ENCODE measurements around the gene GPR25.

GPR25 gene

DNA sequence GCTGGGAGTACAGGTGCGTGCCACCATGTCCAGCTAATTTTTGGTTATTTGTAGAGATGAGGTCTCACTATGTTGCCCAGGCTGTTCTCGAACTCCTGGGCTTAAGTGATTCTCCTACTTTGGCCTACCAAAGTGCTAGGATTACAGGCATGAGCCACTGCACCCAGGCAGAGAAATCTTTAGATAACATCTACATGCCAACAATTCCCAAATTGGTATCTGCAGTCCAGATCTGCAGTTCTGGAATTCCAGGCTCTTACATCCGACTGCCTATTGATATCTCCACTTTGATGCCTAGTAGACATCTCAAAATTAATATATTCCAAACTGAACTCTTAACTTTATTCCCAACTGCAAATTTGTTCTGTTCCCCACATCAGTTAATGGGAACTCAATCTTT lies 45.2 kb downstream of the GPR25 start:
- H3K9me3 ChIP-seq (ENCODE audit: low read length) = no peaks in the 10 kb centered on the region
- TF ChIP-seq, protein P1, sequence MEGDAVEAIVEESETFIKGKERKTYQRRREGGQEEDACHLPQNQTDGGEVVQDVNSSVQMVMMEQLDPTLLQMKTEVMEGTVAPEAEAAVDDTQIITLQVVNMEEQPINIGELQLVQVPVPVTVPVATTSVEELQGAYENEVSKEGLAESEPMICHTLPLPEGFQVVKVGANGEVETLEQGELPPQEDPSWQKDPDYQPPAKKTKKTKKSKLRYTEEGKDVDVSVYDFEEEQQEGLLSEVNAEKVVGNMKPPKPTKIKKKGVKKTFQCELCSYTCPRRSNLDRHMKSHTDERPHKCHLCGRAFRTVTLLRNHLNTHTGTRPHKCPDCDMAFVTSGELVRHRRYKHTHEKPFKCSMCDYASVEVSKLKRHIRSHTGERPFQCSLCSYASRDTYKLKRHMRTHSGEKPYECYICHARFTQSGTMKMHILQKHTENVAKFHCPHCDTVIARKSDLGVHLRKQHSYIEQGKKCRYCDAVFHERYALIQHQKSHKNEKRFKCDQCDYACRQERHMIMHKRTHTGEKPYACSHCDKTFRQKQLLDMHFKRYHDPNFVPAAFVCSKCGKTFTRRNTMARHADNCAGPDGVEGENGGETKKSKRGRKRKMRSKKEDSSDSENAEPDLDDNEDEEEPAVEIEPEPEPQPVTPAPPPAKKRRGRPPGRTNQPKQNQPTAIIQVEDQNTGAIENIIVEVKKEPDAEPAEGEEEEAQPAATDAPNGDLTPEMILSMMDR (IDR thresholded peaks at IDR 0.05; ENCODE audit: low read length) = no peak
- no peak for TF ChIP-seq EZH2 (IDR thresholded peaks at IDR 0.05; ENCODE audit: borderline replicate concordance, low read length)
- H3F3A ChIP-seq (ENCODE audit: insufficient read depth, low read length) = no peaks in the 10 kb centered on the region
- H3K9ac ChIP-seq (ENCODE audit: low read length) = no peak overlapping the region
- H2AFZ ChIP-seq (ENCODE audit: low read length) = no peak overlapping the region
- no peaks in the 10 kb centered on the region for H3K27me3 ChIP-seq (ENCODE audit: insufficient read depth, low read length)
- no peak overlapping the region for H3K4me3 ChIP-seq (ENCODE audit: low read depth, low read length, poor library complexity, severe bottlenecking)
- no peak overlapping the region for H3K27ac ChIP-seq (ENCODE audit: low read depth, low read length, poor library complexity, severe bottlenecking)
- no peaks in the 10 kb centered on the region for H3K36me3 ChIP-seq (ENCODE audit: insufficient read depth, low read length)
- no peaks in the 10 kb centered on the region for H3K4me1 ChIP-seq (ENCODE audit: insufficient read depth, low read length, severe bottlenecking)
- no peaks in the 10 kb centered on the region for H3K79me2 ChIP-seq (ENCODE audit: insufficient read depth, low read length)
- no peaks in the 10 kb centered on the region for H4K20me1 ChIP-seq (ENCODE audit: insufficient read depth, low read length)
- H3K9me2 ChIP-seq (ENCODE audit: low read depth, low read length) = no peaks in the 10 kb centered on the region
- no peak overlapping the region for H3K4me2 ChIP-seq (ENCODE audit: low read length)

DNA sequence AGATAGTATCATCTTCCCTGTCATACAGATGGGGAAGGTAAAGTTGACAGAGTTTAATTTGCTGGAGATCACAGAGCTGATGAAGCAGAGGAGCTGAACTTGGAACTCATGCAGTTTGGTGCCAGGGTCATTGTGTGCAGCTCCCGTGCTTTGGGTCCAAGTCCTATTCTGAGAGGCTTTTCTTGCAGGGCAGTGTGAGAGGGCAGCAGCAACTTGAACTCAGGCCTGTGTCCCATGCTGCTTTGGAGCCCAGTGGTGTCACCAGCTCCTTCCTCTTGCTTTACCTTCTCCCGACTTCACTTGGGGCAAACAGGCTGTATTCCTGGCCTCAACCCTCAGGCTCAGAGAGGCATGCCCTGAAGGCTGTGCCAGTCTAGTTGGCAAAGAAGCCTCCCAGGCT lies 46.6 kb downstream of the GPR25 start:
- Histone ChIP-seq H4K20me1 (ENCODE audit: insufficient read depth, low read length) (no peaks in the 10 kb centered on the region), H3F3A (ENCODE audit: insufficient read depth, low read length) (no peaks in the 10 kb centered on the region), H3K79me2 (ENCODE audit: insufficient read depth, low read length) (no peaks in the 10 kb centered on the region), H3K4me2 (ENCODE audit: low read length) (no peak overlapping the region), H3K9me3 (ENCODE audit: low read length) (no peaks in the 10 kb centered on the region), H3K9me2 (ENCODE audit: low read depth, low read length) (no peaks in the 10 kb centered on the region), H3K9ac (ENCODE audit: low read length) (no peak overlapping the region), H3K27ac (ENCODE audit: low read depth, low read length, poor library complexity, severe bottlenecking) (no peak overlapping the region), H3K36me3 (ENCODE audit: insufficient read depth, low read length) (no peaks in the 10 kb centered on the region), H3K27me3 (ENCODE audit: insufficient read depth, low read length) (no peaks in the 10 kb centered on the region), H3K4me3 (ENCODE audit: low read depth, low read length, poor library complexity, severe bottlenecking) (no peak overlapping the region), H2AFZ (ENCODE audit: low read length) (no peak overlapping the region), H3K4me1 (ENCODE audit: insufficient read depth, low read length, severe bottlenecking) (no peaks in the 10 kb centered on the region)
- no peak for TF ChIP-seq EZH2 (IDR thresholded peaks at IDR 0.05; ENCODE audit: borderline replicate concordance, low read length)
- TF ChIP-seq, protein P1 (IDR thresholded peaks at IDR 0.05; ENCODE audit: low read length) = no peak

DNA sequence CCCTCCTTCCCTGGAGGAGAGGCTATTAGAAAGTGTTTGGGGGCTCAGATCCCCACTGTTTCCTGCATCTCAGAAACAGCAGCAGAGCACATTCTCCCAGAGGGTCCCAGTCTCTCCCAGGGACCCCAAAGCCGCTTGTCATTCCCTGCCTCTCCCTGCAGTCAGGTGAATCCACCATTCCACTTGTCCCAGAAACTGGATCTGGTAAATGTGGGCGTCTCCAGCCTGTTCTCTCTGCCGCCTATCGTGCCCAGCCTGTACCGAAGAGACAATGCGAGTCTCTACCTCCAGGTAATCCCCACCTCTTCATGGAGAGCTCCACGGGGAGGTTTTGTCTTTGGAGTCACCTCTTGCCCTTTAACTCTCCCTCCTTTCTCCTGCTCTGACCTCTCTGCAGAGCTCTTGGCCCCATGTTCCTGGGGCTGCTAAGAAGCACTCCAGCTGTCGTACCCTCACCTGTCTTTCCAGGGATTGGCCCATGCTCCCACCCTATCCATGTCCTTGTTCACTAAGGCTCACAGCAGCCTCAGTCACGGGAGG lies 48.9 kb downstream of the GPR25 start:
- Histone ChIP-seq H4K20me1 (ENCODE audit: insufficient read depth, low read length) (no peaks in the 10 kb centered on the region), H3K4me2 (ENCODE audit: low read length) (no peak overlapping the region), H3K79me2 (ENCODE audit: insufficient read depth, low read length) (no peaks in the 10 kb centered on the region), H3K4me1 (ENCODE audit: insufficient read depth, low read length, severe bottlenecking) (no peaks in the 10 kb centered on the region), H3K36me3 (ENCODE audit: insufficient read depth, low read length) (no peaks in the 10 kb centered on the region), H3K27ac (ENCODE audit: low read depth, low read length, poor library complexity, severe bottlenecking) (no peak overlapping the region), H3K27me3 (ENCODE audit: insufficient read depth, low read length) (no peaks in the 10 kb centered on the region), H3K9me2 (ENCODE audit: low read depth, low read length) (no peaks in the 10 kb centered on the region), H3K9ac (ENCODE audit: low read length) (no peak overlapping the region), H2AFZ (ENCODE audit: low read length) (no peak overlapping the region), H3F3A (ENCODE audit: insufficient read depth, low read length) (no peaks in the 10 kb centered on the region), H3K4me3 (ENCODE audit: low read depth, low read length, poor library complexity, severe bottlenecking) (no peak overlapping the region), H3K9me3 (ENCODE audit: low read length) (no peaks in the 10 kb centered on the region)
- TF ChIP-seq, protein P1 (IDR thresholded peaks at IDR 0.05; ENCODE audit: low read length) = no peak
- TF ChIP-seq EZH2 (IDR thresholded peaks at IDR 0.05; ENCODE audit: borderline replicate concordance, low read length) = no peak

Data from OCI-LY1 (cell line).